HepG2 (cell line): ENCODE data around the gene GRB10. TPM values are rescaled to one million over a fixed set of nuclear protein-coding genes. Genes with fewer than 3 reads are reported as not detected.

ENCODE experiments used
- BHLHE40 ChIP-seq: IDR thresholded peaks from 2 replicates; pipeline ENCODE4 v1.6.1; 2011; ENCODE audit warnings: low read length, improper control_type of control experiment
- CREBL2 ChIP-seq: sonication (generic); formaldehyde crosslinking; IDR thresholded peaks from 2 replicates; pipeline ENCODE4 v1.8.1; 2023; ENCODE audit warnings: missing genetic modification reagents, mild to moderate bottlenecking, borderline replicate concordance
- EP300 ChIP-seq, 3 experiments: sonication (generic) in 1 of 3; formaldehyde crosslinking in 1 of 3; IDR thresholded peaks; 2 replicates each; pipeline versions ENCODE4 v1.5.1 to v1.6.1; 2011 to 2020; ENCODE audit warnings: low read depth in 2 of 3, low read length in 2 of 3, borderline replicate concordance in 1 of 3, improper control_type of control experiment in 1 of 3, mild to moderate bottlenecking in 1 of 3, missing genetic modification reagents in 1 of 3, moderate library complexity in 1 of 3
- FOSL2 ChIP-seq: sonication (generic); formaldehyde crosslinking; IDR thresholded peaks from 2 replicates; pipeline ENCODE4 v1.4.0; 2020; ENCODE audit warnings: missing genetic modification reagents
- HDAC2 ChIP-seq: sonication (generic); formaldehyde crosslinking; IDR thresholded peaks from 2 replicates; pipeline ENCODE4 v1.4.0; 2020; ENCODE audit warnings: missing genetic modification reagents
- HMG20A ChIP-seq: IDR thresholded peaks from 2 replicates; pipeline ENCODE4 v1.6.1; 2016; ENCODE audit warnings: borderline replicate concordance
- MAX ChIP-seq: IDR thresholded peaks from 2 replicates; pipeline ENCODE4 v1.6.1; 2012; ENCODE audit warnings: inconsistent platforms
- MAZ ChIP-seq, 2 experiments: sonication (generic) in 1 of 2; formaldehyde crosslinking in 1 of 2; IDR thresholded peaks; 2 replicates each; pipeline versions ENCODE4 v1.5.0 to v1.6.1; 2012 to 2020; ENCODE audit warnings: low read depth in 2 of 2, mild to moderate bottlenecking in 2 of 2, borderline replicate concordance in 1 of 2, improper control_type of control experiment in 1 of 2, low read length in 1 of 2, missing genetic modification reagents in 1 of 2, moderate library complexity in 1 of 2
- MIER3 ChIP-seq: IDR thresholded peaks from 2 replicates; pipeline ENCODE4 v1.6.1; 2016; ENCODE audit warnings: missing compliant biosample characterization, borderline replicate concordance
- NR2F1 ChIP-seq, 2 experiments: fragments of 450-650 bp in 1 of 2; formaldehyde crosslinking in 1 of 2; IDR thresholded peaks; 2 replicates each; pipeline versions ENCODE4 v1.5.0 to v1.6.1; 2016 to 2020; ENCODE audit warnings: mild to moderate bottlenecking in 1 of 2, missing compliant biosample characterization in 1 of 2, missing genetic modification reagents in 1 of 2, moderate library complexity in 1 of 2
- POLR2AphosphoS5 ChIP-seq: IDR thresholded peaks from 2 replicates; pipeline ENCODE4 v1.6.1; 2012; ENCODE audit warnings: low read depth, low read length
- RARA ChIP-seq: IDR thresholded peaks from 2 replicates; pipeline ENCODE4 v1.6.1; 2016; ENCODE audit warnings: missing genetic modification reagents, missing compliant biosample characterization
- TFAP4 ChIP-seq: sonication (generic); IDR thresholded peaks from 2 replicates; pipeline ENCODE4 v1.6.1; 2016; ENCODE audit warnings: low read depth, borderline replicate concordance
- ZBTB7B ChIP-seq: sonication (generic); formaldehyde crosslinking; IDR thresholded peaks from 2 replicates; pipeline ENCODE4 v1.4.0; 2020; ENCODE audit warnings: missing genetic modification reagents
- ZIK1 ChIP-seq: sonication (generic); formaldehyde crosslinking; IDR thresholded peaks from 2 replicates; pipeline ENCODE4 v1.5.0; 2020; ENCODE audit warnings: mild to moderate bottlenecking, low read depth, missing genetic modification reagents, borderline replicate concordance
- ZMYM2 ChIP-seq: sonication (generic); formaldehyde crosslinking; IDR thresholded peaks from 2 replicates; pipeline ENCODE4 v1.8.0; 2022; ENCODE audit warnings: mild to moderate bottlenecking, missing genetic modification reagents
- ZNF414 ChIP-seq: sonication (generic); formaldehyde crosslinking; IDR thresholded peaks from 2 replicates; pipeline ENCODE4 v1.5.0; 2020; ENCODE audit warnings: missing genetic modification reagents
- ZNF703 ChIP-seq: sonication (generic); formaldehyde crosslinking; IDR thresholded peaks from 2 replicates; pipeline ENCODE4 v1.5.1; 2020; ENCODE audit warnings: missing genetic modification reagents, mild to moderate bottlenecking, moderate library complexity, borderline replicate concordance
- ZNF891 ChIP-seq: sonication (generic); formaldehyde crosslinking; IDR thresholded peaks from 2 replicates; pipeline ENCODE4 v1.5.0; 2020; ENCODE audit warnings: mild to moderate bottlenecking, missing genetic modification reagents
- polyA plus RNA-seq, 8 experiments: library from polyadenylated mRNA; depleted of rRNA in 3 of 8; stranded (reverse) in 7 of 8; unstranded in 1 of 8; fragments of >200 nt; fragmentation: Illumina TruSeq in 4 of 8; extraction: Trizol in 4 of 8; gene quantifications; 2 replicates each; pipeline versions ENCODE4 v1.2.1 to v1.2.3, GENCODE V29; 2011 to 2016; ENCODE audit warnings: low read depth in 4 of 8, missing spikeins in 1 of 8, mixed read lengths in 1 of 8; ENCODE audit not compliant: insufficient read depth in 1 of 8
- total RNA-seq, 5 experiments: library from RNA; depleted of rRNA; stranded (reverse); fragments of >200 nt; fragmentation: Illumina TruSeq; extraction: Trizol; gene quantifications; 2 replicates each; pipeline ENCODE4 v1.2.3, GENCODE V29; 2016; ENCODE audit warnings: low read depth in 1 of 5
- TF ChIP-seq, protein P1 (sequence below): sonication (generic); formaldehyde crosslinking; IDR thresholded peaks from 2 replicates; pipeline ENCODE4 v1.5.1; 2020; ENCODE audit warnings: mild to moderate bottlenecking, missing genetic modification reagents, moderate library complexity
- TF ChIP-seq, protein P2 (sequence below): sonication (generic); formaldehyde crosslinking; IDR thresholded peaks from 2 replicates; pipeline ENCODE4 v1.5.1; 2020; ENCODE audit warnings: mild to moderate bottlenecking, moderate library complexity, missing genetic modification reagents

The GRB10 gene
- total and polyA plus RNA-seq, 2 of the 13 experiments (the other 11 are each of a cell fraction or from before 2014, with no cell fraction given): 4.0 to 6.8 TPM

DNA sequence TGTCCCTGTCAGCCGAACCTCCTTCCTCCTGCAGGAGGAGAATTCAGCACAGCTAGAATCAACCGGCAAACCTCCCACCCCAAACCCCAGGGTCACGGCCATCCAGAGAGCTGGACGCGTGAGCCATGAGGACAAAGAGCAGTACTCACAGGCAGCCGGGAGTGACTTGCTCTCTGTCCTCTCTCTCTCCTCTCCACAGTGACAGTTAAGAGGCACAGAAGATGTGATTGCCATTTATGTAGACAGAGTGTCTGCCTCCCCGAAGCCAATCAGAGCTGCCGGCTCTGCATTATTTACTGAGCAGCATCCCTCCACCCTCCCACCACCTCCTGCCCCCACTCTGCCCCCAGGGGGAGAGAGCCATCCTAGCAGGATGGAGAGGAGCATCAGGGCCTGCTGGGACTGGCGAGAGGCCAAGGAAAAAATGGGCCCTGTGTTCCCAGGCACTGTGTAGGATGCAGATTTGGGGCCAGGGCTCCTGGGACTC is 221.8 kb downstream of the GRB10 start (continued):
- TF ChIP-seq MAZ (IDR thresholded peaks at IDR 0.05; ENCODE audit: borderline replicate concordance, low read depth, low read length) (0 out of 2 replicates have a peak, but pooled peaks have one; percentile 54), MAZ (CRISPR knock-in tag; IDR thresholded peaks at IDR 0.05; ENCODE audit: low read depth) (no peak; the same call in 1 of the 2 replicates), FOSL2 (CRISPR knock-in tag) (peak; percentile 45), MAX (peak; percentile 75), HDAC2 (CRISPR knock-in tag) (peak; percentile 70; the same call in 1 of the 2 replicates), TFAP4 (peak; percentile 66; the same call in 1 of the 2 replicates), ZIK1 (CRISPR knock-in tag) (no peak), EP300 (IDR thresholded peaks at IDR 0.05; ENCODE audit: low read depth in 2 of 2, low read length in 2 of 2) (peak in 1 of 2 experiments; percentile 54; a peak in 1 of 4 replicates), EP300 (CRISPR knock-in tag; IDR thresholded peaks at IDR 0.05; ENCODE audit: borderline replicate concordance) (no peak), ZNF414 (CRISPR knock-in tag) (0 out of 2 replicates have a peak, but pooled peaks have one; percentile 35), CREBL2 (CRISPR knock-in tag) (no peak), HMG20A (CRISPR knock-in tag) (no peak; the same call in 1 of the 2 replicates), MIER3 (CRISPR knock-in tag) (peak; percentile 43; the same call in 1 of the 2 replicates), NR2F1 (CRISPR knock-in tag; IDR thresholded peaks at IDR 0.05) (peak; percentile 73 to 78), ZNF703 (CRISPR knock-in tag) (no peak), RARA (CRISPR knock-in tag) (peak; percentile 87), ZMYM2 (CRISPR knock-in tag) (peak; percentile 46; the same call in 1 of the 2 replicates), POLR2AphosphoS5 (0 out of 2 replicates have a peak, but pooled peaks have one; percentile 42), BHLHE40 (peak; percentile 68), ZNF891 (CRISPR knock-in tag) (peak; percentile 30), ZBTB7B (CRISPR knock-in tag) (peak; percentile 65; the same call in 1 of the 2 replicates)
- TF ChIP-seq, protein P1, sequence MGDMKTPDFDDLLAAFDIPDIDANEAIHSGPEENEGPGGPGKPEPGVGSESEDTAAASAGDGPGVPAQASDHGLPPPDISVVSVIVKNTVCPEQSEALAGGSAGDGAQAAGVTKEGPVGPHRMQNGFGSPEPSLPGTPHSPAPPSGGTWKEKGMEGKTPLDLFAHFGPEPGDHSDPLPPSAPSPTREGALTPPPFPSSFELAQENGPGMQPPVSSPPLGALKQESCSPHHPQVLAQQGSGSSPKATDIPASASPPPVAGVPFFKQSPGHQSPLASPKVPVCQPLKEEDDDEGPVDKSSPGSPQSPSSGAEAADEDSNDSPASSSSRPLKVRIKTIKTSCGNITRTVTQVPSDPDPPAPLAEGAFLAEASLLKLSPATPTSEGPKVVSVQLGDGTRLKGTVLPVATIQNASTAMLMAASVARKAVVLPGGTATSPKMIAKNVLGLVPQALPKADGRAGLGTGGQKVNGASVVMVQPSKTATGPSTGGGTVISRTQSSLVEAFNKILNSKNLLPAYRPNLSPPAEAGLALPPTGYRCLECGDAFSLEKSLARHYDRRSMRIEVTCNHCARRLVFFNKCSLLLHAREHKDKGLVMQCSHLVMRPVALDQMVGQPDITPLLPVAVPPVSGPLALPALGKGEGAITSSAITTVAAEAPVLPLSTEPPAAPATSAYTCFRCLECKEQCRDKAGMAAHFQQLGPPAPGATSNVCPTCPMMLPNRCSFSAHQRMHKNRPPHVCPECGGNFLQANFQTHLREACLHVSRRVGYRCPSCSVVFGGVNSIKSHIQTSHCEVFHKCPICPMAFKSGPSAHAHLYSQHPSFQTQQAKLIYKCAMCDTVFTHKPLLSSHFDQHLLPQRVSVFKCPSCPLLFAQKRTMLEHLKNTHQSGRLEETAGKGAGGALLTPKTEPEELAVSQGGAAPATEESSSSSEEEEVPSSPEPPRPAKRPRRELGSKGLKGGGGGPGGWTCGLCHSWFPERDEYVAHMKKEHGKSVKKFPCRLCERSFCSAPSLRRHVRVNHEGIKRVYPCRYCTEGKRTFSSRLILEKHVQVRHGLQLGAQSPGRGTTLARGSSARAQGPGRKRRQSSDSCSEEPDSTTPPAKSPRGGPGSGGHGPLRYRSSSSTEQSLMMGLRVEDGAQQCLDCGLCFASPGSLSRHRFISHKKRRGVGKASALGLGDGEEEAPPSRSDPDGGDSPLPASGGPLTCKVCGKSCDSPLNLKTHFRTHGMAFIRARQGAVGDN (CRISPR knock-in tag): peak; percentile 74
- TF ChIP-seq, protein P2, sequence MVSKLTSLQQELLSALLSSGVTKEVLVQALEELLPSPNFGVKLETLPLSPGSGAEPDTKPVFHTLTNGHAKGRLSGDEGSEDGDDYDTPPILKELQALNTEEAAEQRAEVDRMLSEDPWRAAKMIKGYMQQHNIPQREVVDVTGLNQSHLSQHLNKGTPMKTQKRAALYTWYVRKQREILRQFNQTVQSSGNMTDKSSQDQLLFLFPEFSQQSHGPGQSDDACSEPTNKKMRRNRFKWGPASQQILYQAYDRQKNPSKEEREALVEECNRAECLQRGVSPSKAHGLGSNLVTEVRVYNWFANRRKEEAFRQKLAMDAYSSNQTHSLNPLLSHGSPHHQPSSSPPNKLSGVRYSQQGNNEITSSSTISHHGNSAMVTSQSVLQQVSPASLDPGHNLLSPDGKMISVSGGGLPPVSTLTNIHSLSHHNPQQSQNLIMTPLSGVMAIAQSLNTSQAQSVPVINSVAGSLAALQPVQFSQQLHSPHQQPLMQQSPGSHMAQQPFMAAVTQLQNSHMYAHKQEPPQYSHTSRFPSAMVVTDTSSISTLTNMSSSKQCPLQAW (CRISPR knock-in tag): peak; percentile 86
